ENCODE measurements around the gene IL22.

IL22 gene

GRCh38 chr12:68268967-68269366 is 15.6 kb upstream of the IL22 start:
- no peak for DNase-seq (ENCODE audit: extremely low spot score)
- no peak for TF ChIP-seq CTCF (IDR thresholded peaks at IDR 0.05; ENCODE audit: control extremely low read depth, extremely low read depth, low read depth, missing control alignments)
- ChIA-PET POLR2A (no interaction called here), CTCF (interaction anchor here (0.7 to 1.8 kb wide), 3 partner anchors 10 to 27 kb away, joined by 3 to 6 read pairs (median 6); no protein-coding TSS in a partner anchor)

- POLR2A ChIA-PET: no interaction called here
- CTCF ChIA-PET: no interaction called here
These were observed 14.5 kb upstream of the IL22 start for GRCh38 chr12:68267892-68268396.

GRCh38 chr12:68264857-68265256 is 11.5 kb upstream of the IL22 start:
- DNase-seq (ENCODE audit: extremely low spot score): no peak
- POLR2A ChIA-PET: no interaction called here
- no peak for TF ChIP-seq CTCF (IDR thresholded peaks at IDR 0.05; ENCODE audit: control extremely low read depth, extremely low read depth, low read depth, missing control alignments)
- CTCF ChIA-PET: interaction anchor here (1.0 to 1.4 kb wide), 3 partner anchors 9 to 26 kb away, joined by 3 to 4 read pairs (median 3); no protein-coding TSS in a partner anchor

More at GRCh38 chr12:68267892-68268396, 14.5 kb upstream of the IL22 start:
- TF ChIP-seq CTCF (IDR thresholded peaks at IDR 0.05; ENCODE audit: control extremely low read depth, extremely low read depth, low read depth, missing control alignments): no peak
- no peak for DNase-seq (ENCODE audit: extremely low spot score)

- TF ChIP-seq CTCF (IDR thresholded peaks at IDR 0.05; ENCODE audit: control extremely low read depth, extremely low read depth, low read depth, missing control alignments): no peak
- POLR2A ChIA-PET: no interaction called here
- CTCF ChIA-PET: interaction anchor here (1.0 to 1.3 kb wide), 2 partner anchors 10 to 25 kb away, joined by 3 to 4 read pairs; no protein-coding TSS in a partner anchor
- no peak for DNase-seq (ENCODE audit: extremely low spot score)
These were observed 10.9 kb upstream of the IL22 start for GRCh38 chr12:68264158-68264855.

- CTCF ChIA-PET: no interaction called here
- POLR2A ChIA-PET: no interaction called here
- DNase-seq (ENCODE audit: extremely low spot score): no peak
- TF ChIP-seq CTCF (IDR thresholded peaks at IDR 0.05; ENCODE audit: control extremely low read depth, extremely low read depth, low read depth, missing control alignments): no peak
These were observed 10.0 kb upstream of the IL22 start for GRCh38 chr12:68263366-68263765.

- POLR2A ChIA-PET: no interaction called here
- TF ChIP-seq CTCF (IDR thresholded peaks at IDR 0.05; ENCODE audit: control extremely low read depth, extremely low read depth, low read depth, missing control alignments): no peak
- CTCF ChIA-PET: interaction anchor here (1.6 to 1.9 kb wide), 2 partner anchors 39 to 56 kb away, joined by 3 to 7 read pairs; no protein-coding TSS in a partner anchor
- no peak for DNase-seq (ENCODE audit: extremely low spot score)
These were observed 8.5 kb upstream of the IL22 start for GRCh38 chr12:68261896-68262295.
